HUDEP-2 (cell line): Measurements from ENCODE around the gene P2RX7.
"Not testable (repeated sequence)": the region's sequence is repeated elsewhere in the genome, so short reads cannot be mapped to it uniquely, and the experiment has no call there.

ENCODE experiments used
- DNase-seq, 76 experiments: peaks; one replicate each; lab custom pipeline; 2025; ENCODE audit not compliant: unreplicated experiment in 76 of 76; lab: John Stamatoyannopoulos, UW

P2RX7 gene

DNA sequence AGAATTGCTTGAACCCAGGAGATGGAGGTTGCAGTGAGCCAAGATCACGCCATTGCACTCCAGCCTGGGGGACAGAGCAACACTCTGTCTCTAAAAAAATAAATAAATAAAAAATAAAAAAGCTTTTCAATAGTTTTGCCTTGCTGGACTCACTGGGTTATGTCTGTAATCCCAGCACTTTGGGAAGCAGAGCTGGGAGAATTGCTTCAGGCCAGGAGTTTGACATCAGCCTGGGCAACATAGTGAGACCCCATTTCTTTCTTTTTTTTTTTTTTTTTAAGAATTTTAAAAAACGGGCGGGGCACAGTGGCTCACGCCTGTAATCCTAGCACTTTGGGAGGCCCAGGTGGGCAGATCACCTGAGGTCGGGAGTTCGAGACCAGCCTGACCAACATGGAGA lies 68.5 kb downstream of the P2RX7 start:
- DNase-seq = not testable (repeated sequence)

DNA sequence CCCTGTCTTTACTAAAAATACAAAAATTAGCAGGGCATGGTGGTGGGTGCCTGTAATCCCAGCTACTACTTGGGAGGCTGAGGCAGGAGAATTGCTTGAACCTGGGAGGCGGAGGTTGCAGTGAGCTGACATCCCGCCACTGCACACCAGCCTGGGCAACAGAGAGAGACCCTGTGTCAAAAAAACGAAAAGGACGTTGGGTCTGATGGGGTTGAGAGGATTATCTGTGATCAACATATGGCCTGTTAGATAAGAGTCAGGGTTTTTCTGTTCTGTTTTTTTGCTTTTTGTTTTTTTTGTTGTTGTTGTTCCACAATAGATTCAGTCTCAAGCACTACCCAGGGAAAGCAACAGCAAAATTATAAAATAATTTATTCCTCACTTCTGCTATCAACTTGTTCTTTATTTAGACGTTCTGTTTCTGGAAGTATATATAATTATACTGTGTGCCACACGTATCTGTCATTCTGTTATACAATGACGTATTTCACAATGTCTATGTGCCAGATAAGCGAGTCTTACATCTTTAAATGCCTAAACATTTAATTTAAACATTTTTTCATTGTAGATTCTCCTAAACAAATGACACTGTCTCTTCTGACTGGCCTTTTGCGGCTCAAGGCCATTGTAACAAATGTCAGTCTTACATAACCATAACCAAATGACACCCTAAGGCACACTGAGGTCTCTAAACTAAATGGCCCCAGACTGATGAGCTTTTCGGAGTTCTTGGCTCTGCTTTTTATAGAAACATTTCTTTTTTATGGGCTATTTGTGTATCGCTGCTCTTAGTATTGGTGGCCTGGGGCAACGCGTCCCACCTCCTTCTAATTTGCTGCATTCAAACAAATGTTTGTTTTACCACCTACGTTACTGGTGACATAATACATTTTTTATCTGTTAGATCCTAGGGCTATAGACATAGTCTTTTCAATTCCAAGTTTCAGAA lies 70.0 kb downstream of the P2RX7 start:
- peak in 53 of 76 experiments; percentile 4 to 81 (median 40) for DNase-seq

DNA sequence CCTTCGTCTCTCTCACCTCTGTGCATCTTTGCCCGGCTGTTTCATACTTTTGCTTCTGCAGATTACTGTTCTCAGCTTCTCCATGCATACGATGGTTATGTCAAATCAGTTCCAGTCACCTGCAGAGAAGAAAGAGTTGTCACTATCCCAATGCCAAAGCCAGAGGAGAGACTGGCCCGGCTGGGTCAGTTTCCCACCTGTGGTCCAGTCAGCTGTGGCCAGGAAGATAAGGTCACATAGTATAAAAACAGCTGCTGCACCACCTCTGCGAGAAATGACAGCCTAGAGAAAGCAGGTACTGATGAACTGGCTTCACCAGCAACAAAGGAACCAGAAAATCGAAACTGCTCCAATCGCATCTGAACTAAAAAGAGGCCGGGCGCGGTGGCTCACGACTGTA lies 70.8 kb downstream of the P2RX7 start:
- no peak for DNase-seq

DNA sequence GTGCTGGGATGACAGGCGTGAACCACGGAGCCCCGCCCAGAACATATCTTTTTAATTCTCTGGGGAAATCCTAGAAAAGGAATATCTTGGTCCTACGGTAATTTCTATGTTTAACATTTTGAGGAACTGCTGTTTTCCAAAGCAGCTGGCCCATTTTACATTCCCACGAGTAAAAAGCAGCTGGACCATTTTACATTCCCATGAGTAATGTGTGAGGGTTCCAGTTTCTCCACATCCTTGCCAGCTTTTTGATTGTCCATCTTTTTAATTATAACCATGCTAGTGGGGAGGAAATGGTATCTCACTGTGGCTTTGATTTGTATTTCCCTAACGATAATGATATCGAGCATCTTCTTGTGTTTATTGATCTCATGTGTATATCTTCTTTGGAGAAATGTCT lies 72.8 kb downstream of the P2RX7 start:
- no peak for DNase-seq

DNA sequence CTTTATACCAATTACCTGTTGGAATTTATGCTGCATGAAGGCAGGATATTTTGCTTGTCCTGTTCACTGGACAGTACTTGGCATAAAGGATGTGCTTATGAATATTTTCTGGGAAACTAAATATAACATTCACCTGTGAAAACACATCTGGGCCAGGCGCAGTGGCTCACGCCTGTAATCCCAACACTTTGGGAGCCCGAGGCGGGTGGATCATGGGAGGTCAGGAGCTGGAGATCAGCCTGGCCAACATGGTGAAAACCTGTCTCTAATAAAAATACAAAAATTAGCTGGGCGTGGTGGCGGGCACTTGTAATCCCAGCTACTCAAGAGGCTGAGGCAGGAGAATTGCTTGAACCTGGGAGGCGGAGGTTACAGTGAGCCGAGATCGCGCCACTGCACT lies 75.9 kb downstream of the P2RX7 start:
- not testable (repeated sequence) for DNase-seq

DNA sequence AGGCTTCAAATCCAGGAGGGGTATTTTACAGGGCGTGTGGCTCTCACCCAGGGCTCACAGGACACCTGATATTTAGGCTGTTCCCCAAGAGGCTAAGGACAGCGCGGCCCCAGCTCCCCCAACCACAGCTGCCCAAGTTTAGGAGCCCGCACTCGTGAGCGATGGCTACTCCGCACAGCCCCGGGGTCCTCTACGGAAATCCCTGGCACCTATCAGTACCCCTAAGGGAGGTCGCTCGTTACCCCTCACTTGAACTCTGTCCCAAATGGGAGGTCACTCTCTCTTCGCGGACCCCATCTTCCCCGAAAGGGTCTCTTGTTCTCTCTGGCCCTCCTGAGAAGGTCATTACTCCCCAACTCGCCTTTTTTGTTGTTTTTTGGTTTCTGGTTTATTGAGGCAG lies 76.5 kb downstream of the P2RX7 start:
- no peak for DNase-seq

DNA sequence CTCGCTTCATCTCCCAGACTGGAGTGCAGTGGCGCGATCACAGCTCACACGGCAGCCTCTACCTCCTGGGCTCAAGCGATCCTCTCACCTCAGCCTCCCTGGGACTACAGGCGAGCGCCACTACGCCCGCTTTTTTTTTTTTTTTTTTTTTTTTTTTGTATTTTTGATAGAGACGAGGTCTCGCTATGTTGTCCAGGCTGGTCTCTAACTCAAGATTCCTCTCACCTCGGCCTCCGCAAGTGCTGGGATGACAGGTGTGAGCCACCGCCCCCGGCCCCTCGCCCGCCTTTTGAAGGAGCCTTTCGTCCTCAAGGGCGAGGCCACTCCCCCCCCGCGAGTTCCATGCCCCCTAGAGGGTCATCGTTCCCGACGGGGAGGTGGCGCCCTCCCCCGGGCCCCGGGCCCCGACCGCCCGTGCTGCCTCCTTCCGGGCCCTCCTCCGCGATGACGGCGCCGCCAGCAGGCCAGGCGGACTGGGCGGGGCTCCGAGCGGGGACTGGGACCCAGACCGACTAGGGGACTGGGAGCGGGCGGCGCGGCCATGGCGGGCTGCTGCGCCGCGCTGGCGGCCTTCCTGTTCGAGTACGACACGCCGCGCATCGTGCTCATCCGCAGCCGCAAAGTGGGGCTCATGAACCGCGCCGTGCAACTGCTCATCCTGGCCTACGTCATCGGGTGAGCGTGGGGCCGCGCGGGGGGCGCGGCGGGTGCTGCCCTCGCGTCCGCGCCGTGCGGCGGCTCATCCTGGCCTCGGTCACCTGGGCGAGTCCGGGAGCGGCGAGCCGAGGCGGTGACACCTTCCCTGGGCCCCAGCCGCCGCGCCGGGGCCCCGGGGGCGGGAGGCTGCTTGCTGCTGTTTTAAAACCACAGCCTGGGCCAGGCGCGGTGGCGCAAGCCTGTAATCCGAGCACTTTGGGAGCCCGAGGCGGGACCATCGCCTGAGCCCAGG lies 77.2 kb downstream of the P2RX7 start, which contains the start of gene P2RX4:
TSS of gene P2RX4 (plus strand) at position 506 of the 949 bp plus-strand sequence. CDS start at position 542, 36 bp downstream.
- peak in 72 of 76 experiments; percentile 9 to 88 (median 72) for DNase-seq

DNA sequence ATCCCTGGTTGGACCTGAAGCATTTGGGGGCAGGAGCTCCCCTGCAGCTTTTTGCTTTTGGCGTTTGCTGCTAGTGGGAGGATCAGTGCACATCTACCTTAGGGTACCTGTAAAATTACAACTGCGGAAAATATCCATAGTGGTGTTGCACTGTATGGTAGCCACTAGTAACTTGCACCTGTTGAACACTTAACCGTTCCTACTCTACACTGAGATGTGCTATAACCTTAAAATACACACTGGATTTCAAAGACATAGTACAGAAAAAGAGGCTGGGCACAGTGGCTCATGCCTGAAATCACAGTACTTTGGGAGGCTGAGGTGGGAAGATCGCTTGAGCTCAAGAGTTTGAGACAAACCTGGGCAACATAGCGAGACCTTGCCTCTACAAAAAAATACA lies 80.2 kb downstream of the P2RX7 start:
- no peak for DNase-seq

DNA sequence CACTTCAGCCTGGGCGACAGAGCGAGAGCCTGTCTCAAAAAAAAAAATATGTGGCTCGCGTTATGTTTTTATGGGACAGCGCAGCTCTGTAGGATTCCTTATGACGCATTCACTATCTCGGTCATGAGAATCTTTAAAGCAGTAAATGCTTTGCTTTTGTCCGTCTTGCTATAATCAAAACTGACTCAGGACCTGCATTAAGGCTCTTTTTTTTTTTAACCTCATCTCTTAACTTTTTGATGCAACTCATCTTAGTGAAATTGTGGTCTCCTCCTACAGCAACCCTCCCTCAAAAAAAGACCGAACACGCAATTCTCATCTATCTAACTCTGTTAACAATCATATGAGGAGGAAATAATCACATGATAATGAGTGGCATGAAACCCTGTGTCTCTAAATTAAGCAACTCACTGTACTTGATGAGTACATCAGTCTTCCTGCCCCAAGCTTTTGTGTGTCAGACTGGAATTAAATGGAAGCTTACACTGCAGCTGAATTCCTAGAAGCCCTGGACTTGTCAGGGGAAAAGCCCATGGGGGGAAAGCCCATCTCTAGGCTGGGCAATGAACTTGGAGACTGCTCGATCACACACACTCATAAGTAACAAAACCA lies 81.6 kb downstream of the P2RX7 start:
- no peak for DNase-seq

DNA sequence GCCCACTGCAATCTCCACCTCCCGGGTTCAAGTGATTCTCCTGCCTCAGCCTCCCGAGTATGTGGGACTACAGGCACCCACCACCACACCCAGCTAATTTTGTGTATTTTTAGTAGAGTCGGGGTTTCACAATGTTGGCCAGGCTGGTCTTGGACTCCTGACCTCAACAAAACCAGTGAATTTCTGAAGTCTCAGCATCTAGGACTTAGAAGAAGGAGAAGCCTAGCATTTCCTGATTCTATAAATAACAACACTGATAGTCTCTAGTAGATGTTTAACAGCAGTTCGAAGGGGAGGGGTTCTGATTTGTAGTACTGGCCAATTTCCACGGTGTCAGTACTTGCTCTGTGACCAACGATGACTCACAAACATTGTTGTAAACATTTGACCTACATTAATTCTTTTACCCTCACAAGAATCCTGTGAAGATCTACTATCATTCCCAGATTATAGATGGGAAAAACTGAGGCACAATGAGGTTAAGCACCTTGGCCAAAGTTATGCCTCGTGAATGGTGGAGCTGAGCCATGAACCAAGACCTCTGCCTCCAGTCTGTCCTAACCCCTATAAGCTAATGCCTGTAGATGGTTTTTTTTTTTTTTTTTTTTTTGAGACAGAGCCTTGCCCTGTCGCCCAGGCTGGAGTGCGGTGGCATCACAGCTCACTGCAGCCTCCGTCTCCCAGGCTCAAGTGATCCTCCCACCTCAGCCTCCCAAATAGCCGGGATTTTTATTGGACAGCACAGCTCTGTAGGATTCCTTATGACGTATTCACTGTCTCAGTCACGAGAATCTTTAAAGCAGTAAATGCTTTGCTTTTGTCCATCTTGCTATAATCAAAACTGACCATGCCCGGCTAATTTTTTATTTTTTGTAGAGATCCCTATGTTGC lies 82.4 kb downstream of the P2RX7 start:
- DNase-seq = peak in 5 of 76 experiments; percentile 9 to 36 (median 16)

DNA sequence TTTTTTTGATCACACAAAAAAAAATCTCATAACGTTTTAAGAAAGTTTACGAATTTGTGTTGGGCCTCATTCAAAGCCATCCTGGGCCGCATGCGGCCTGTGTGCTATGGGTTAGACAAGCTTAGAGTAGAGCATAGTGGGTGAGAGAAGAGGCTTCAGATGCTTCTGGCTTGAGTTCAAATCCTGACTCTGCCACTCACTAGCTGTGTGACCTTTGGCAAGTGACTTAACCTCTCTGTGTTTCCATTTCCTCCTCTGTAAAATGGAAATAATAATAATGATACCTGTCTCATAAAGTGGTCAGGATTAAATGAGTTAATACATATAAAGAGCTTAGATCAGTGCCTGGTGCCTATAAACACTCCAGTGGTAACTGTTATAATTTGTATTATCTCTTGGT lies 83.4 kb downstream of the P2RX7 start:
- no peak for DNase-seq

DNA sequence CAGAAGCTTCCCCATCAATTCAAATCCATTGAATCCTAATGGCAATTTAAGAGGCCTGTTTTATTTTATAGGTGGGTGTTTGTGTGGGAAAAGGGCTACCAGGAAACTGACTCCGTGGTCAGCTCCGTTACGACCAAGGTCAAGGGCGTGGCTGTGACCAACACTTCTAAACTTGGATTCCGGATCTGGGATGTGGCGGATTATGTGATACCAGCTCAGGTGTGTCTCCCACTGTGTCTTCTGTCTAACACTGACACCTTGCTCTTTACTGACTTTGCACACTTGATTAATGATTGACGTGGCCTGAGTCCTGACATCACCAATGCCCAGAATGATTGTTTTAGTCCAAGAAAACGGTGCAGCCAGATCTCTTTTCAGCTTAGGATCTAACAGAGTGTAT lies 84.4 kb downstream of the P2RX7 start:
- no peak for DNase-seq

DNA sequence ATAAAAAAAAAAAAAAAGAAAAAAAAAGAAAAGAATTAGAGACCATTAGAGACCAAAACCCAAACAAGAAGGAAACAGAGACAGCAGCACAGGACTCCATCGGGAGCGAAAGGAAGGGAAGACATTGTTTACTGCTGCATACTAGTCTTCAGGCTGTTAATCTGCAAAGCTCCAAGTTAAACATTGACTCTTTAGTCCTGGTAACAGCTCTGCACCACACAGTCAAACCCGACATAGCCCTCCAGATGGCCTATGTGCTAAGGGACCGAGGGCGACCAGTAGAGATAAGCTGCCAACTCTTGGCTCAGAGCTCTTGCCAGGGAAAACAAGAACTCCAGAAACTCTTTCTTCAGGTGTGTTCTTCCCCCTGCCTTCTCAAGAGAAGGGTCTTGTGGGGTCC lies 85.1 kb downstream of the P2RX7 start:
- DNase-seq = no peak

DNA sequence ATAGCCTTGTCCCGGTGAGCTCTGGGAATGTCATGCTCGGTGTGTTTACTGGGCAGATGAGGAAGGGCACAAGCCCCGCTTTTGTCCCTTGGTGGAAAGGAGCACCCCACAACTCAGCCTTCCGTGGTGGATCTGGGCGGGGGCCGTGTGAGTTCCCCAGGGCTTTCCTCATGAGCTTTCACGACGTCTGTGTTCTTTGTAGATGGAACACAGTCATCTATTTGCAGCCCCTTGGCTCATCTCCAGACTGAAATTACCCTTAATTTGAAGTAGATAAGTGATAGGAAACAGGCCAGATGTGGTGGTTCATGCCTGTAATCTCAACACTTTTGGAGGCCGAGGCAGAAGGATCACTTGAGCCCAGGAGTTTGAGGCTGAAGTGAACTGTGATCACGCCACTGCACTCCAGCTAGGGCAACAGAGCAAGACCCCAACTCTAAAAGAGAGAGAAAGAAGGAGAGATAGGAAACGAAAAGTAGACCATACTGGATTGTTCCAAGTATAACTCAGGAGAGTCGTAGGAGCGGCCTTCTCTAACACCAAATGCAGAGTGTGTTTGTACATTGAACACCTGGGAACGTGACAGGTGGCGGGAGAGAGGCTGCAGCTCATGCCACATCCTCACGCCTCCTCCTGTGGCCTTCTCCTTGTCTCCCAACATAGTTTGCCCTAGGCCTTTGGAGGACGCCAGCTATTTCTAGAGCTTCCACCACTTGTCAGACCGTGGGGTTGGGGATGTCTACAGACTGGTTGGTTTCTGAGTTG lies 86.1 kb downstream of the P2RX7 start:
- DNase-seq = peak in 2 of 76 experiments; percentile 11 to 12

DNA sequence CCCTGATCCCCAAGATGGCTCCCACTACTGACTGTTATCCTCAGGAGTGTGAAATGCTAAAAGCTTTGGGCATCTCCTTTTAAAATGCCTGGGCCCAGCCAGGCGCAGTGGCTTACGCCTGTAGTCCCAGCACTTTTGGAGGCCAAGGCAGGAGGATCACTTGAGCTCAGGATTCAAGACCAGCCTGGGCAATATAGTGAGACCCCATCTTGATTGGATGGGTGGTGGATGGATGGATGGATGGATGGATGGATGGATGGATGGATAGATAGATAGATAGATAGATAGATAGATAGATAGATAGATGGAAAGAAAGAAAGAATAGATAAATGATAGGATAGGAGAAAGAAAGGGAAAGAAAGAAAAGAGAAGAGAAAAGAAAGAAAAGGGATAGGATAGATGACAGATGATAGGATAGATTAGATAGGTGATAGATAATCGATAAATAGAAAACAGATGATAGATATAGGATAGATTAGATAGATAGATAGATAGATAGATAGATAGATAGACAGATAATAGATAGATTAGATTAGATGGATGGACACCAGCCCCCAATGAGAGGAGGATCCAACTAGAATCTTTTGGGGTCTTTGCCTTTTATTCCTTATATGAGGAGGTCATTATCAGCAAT lies 86.8 kb downstream of the P2RX7 start:
- no peak for DNase-seq

DNA sequence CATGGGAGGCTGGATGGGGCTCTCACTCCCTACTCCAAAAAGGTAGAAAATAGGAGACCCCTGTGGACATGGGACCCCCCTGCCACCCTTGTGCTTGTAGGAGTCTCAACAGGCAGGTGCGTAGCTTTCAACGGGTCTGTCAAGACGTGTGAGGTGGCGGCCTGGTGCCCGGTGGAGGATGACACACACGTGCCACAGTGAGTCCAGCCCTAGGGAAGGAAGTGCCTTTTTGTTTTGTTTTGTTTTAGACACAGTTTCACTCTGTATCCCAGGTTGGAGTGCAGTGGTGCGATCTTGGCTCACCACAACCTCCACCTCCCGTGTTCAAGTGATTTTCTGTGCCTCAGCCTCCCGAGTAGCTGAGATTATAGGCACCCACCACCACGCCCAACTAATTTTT lies 90.2 kb downstream of the P2RX7 start:
- DNase-seq = no peak

DNA sequence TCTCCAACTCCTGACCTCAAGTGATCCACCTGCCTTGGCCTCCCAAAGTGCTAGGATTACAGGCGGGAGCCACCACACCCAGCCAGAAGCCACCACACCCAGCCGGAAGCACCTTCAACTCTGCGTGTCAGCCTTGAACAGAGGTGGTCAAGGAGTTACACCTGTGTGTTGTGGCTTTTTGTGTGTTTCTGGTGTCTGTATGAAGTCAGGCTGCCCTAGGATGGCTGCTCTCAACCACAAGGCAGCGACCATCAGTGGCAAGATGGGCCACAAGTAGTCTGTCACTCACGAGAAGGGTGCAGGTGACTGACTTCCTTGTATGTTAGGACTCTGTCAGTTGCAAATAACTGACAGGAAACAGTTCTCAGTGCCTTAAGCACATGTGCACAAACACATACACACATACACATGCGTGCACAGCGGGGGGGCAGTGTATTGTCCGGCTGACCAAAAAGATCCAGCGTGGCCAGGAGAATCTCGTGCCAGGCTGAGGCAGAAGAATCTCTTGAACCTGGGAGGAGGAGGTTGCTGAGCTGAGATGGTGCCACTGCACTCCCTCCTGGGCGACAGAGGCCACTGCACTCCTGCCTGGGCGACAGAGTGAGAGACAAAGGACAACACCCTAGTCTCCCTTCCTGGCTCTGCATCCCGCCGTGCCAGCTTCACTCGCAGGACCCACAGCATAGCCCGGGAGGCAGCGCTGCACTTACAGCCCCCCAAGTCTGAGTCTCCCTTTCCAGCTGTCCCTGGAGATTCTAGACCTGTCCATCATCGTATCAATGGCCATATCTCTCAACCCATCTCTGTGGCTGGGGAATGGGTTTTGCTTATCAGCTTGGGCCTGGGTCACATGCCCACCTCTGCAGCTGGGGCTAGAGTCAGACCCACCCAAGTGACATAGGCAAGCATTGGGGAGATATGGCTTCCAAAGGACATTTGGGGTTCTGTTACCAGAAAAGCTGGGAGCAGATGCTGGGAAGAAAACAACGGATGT lies 90.9 kb downstream of the P2RX7 start:
- DNase-seq = peak in 46 of 76 experiments; percentile 6 to 54 (median 27)
